Right renal pelvis (tissue), 4 donors: Measurements from ENCODE around the gene ZNF354B. TPM values are rescaled to one million over a fixed set of nuclear protein-coding genes. Genes with fewer than 3 reads are reported as not detected.
"Not testable (repeated sequence)": the region's sequence is repeated elsewhere in the genome, so short reads cannot be mapped to it uniquely, and the experiment has no call there.

Experiments
- DNase-seq, 4 donors: peaks; one replicate each; pipeline ENCODE4 v3.0.0-alpha.2; 2013; ENCODE audit warnings: low read depth in 4 of 4, low spot score in 3 of 4, missing footprints in 1 of 4
- polyA plus RNA-seq, 4 donors: library from polyadenylated mRNA; unstranded; fragments of 120-200 nt; gene quantifications; one replicate each; pipeline ENCODE4 v1.2.1, GENCODE V29; 2013; ENCODE audit not compliant: insufficient read length in 4 of 4

Gene ZNF354B
- polyA plus RNA-seq, 4 donors: 21.3 to 25.9 (median 23.3) TPM

- DNase-seq: not testable (repeated sequence)
Measured at GRCh38 chr5:178883115-178883694, 23.5 kb downstream of the ZNF354B start.

GRCh38 chr5:178883815-178884430 lies 24.2 kb downstream of the ZNF354B start:
- DNase-seq: no peak

- peak; percentile 43 to 68 (median 52) for DNase-seq
Measured at GRCh38 chr5:178895615-178896571, 36.1 kb downstream of the ZNF354B start, which contains the start of gene ZFP2. ZFP2 (plus strand) TSS chr5:178895913; CDS start chr5:178931314, 35,401 bp downstream.

- no peak for DNase-seq
Measured at GRCh38 chr5:178899289-178899688, 39.5 kb downstream of the ZNF354B start.

- DNase-seq: no peak
Measured at GRCh38 chr5:178902849-178903248, 43.1 kb downstream of the ZNF354B start.

- DNase-seq: no peak
Measured at GRCh38 chr5:178931846-178932760, 72.3 kb downstream of the ZNF354B start.

Other genes starting within 250 kb of the ZNF354B start
- gene CLK4, start 232.9 kb upstream of the ZNF354B start, polyA plus RNA-seq: 10 to 100 TPM; 53.4 to 73.3 (median 69.8) TPM
- gene ZNF354A, start 129.3 kb upstream of the ZNF354B start, polyA plus RNA-seq: 10 to 100 TPM; 19.1 to 26.2 (median 24.8) TPM
- 1 to 10 TPM; 6.6 to 8.9 (median 8.1) TPM for gene ZFP2, start 36.0 kb downstream of the ZNF354B start, polyA plus RNA-seq
- gene ZNF454, start 81.2 kb downstream of the ZNF354B start, polyA plus RNA-seq: 1 to 10 TPM; 5.9 to 7.3 (median 6.5) TPM
- under 1 TPM; 0.56 to 0.90 (median 0.69) TPM for gene GRM6, start 135.4 kb downstream of the ZNF354B start, polyA plus RNA-seq
- gene ZNF879, start 163.9 kb downstream of the ZNF354B start, polyA plus RNA-seq: 1 to 10 TPM; 7.2 to 9.8 (median 8.5) TPM
- gene ZNF354C, start 200.4 kb downstream of the ZNF354B start, polyA plus RNA-seq: 10 to 100 TPM; 15.9 to 20.0 (median 18.7) TPM